ENCODE measurements around the gene FHIT.

GRCh38 chr3:60395173-60395762, 856.0 kb downstream of the FHIT start:
- TF ChIP-seq CTCF (IDR thresholded peaks at IDR 0.05; ENCODE audit: low read depth, low read length, poor library complexity, severe bottlenecking) (no peak), EZH2phosphoT487 (IDR thresholded peaks at IDR 0.05; ENCODE audit: borderline replicate concordance, low read length) (no peak)
